IPS-18c (cell line): ENCODE results near the gene RTL1.

ENCODE experiments used
- H3K4me3 ChIP-seq: 2 replicates; pipeline ENCODE4 v1.7.0; 2013; ENCODE audit warnings: low read depth, mild to moderate bottlenecking, low read length, moderate library complexity; ENCODE audit not compliant: insufficient read depth
- H3K9me3 ChIP-seq: one replicate; pipeline ENCODE4 v1.6.1; 2013; ENCODE audit warnings: mild to moderate bottlenecking, low read length, moderate library complexity; ENCODE audit not compliant: control insufficient read depth, insufficient read depth

The RTL1 gene

GRCh38 chr14:100887728-100888335 is 15.7 kb downstream of the RTL1 start:
- Histone ChIP-seq H3K9me3 (peaks cover 3% of the 10 kb centered on the region), H3K4me3 (no peak overlapping the region)

- Histone ChIP-seq H3K4me3 (no peak overlapping the region), H3K9me3 (peaks cover 5% of the 10 kb centered on the region)
These were observed 17.9 kb downstream of the RTL1 start for GRCh38 chr14:100885617-100886016.

- peaks cover 5% of the 10 kb centered on the region for H3K9me3 ChIP-seq
- H3K4me3 ChIP-seq = no peak overlapping the region
These were observed 18.3 kb downstream of the RTL1 start for GRCh38 chr14:100885196-100885595.

GRCh38 chr14:100884456-100884855 is 19.1 kb downstream of the RTL1 start:
- no peak overlapping the region for H3K4me3 ChIP-seq
- H3K9me3 ChIP-seq = peaks cover 5% of the 10 kb centered on the region

GRCh38 chr14:100883789-100884101 is 19.8 kb downstream of the RTL1 start:
- no peak overlapping the region for H3K4me3 ChIP-seq
- H3K9me3 ChIP-seq = peaks cover 5% of the 10 kb centered on the region

- Histone ChIP-seq H3K9me3 (peaks cover 5% of the 10 kb centered on the region), H3K4me3 (no peak overlapping the region)
These were observed 20.3 kb downstream of the RTL1 start for GRCh38 chr14:100882991-100883788.

GRCh38 chr14:100882026-100882967 is 21.2 kb downstream of the RTL1 start:
- Histone ChIP-seq H3K9me3 (peaks cover 5% of the 10 kb centered on the region), H3K4me3 (no peak overlapping the region)

- Histone ChIP-seq H3K4me3 (no peak overlapping the region), H3K9me3 (peaks cover 5% of the 10 kb centered on the region)
These were observed 22.1 kb downstream of the RTL1 start for GRCh38 chr14:100881211-100882025.

- Histone ChIP-seq H3K9me3 (peaks cover 5% of the 10 kb centered on the region), H3K4me3 (no peak overlapping the region)
These were observed 23.0 kb downstream of the RTL1 start for GRCh38 chr14:100880271-100881101.

GRCh38 chr14:100879782-100880181 is 23.7 kb downstream of the RTL1 start:
- H3K9me3 ChIP-seq = peaks cover 5% of the 10 kb centered on the region
- no peak overlapping the region for H3K4me3 ChIP-seq

- no peak overlapping the region for H3K4me3 ChIP-seq
These were observed 24.3 kb downstream of the RTL1 start for GRCh38 chr14:100879194-100879593.

GRCh38 chr14:100878271-100879146 is 25.0 kb downstream of the RTL1 start:
- Histone ChIP-seq H3K9me3 (peaks cover 5% of the 10 kb centered on the region), H3K4me3 (no peak overlapping the region)

More at GRCh38 chr14:100879194-100879593, 24.3 kb downstream of the RTL1 start:
- H3K9me3 ChIP-seq = peaks cover 5% of the 10 kb centered on the region

- H3K4me3 ChIP-seq = no peak overlapping the region
- H3K9me3 ChIP-seq = no peaks in the 10 kb centered on the region
These were observed 27.5 kb downstream of the RTL1 start for GRCh38 chr14:100875861-100876590.

- no peaks in the 10 kb centered on the region for H3K9me3 ChIP-seq
- H3K4me3 ChIP-seq = no peak overlapping the region
These were observed 28.4 kb downstream of the RTL1 start for GRCh38 chr14:100875126-100875525.
